ENCODE measurements around the gene KDF1. TPM values are rescaled to one million over a fixed set of nuclear protein-coding genes. Genes with fewer than 3 reads are reported as not detected.

KDF1 gene, protein sequence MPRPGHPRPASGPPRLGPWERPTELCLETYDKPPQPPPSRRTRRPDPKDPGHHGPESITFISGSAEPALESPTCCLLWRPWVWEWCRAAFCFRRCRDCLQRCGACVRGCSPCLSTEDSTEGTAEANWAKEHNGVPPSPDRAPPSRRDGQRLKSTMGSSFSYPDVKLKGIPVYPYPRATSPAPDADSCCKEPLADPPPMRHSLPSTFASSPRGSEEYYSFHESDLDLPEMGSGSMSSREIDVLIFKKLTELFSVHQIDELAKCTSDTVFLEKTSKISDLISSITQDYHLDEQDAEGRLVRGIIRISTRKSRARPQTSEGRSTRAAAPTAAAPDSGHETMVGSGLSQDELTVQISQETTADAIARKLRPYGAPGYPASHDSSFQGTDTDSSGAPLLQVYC
- 1.9 and 2.4 TPM in 2 replicates for total RNA-seq (2016; rRNA removed; fragmentation: Illumina TruSeq; extraction: Trizol)
- total RNA-seq (2016; cell fraction: cytosol; rRNA removed; fragmentation: Illumina TruSeq; extraction: Trizol; ENCODE audit: low read depth) = 0.61 and 1.1 TPM in 2 replicates
- 1.6 and 2.1 TPM in 2 replicates for total RNA-seq (2016; cell fraction: insoluble cytoplasmic fraction; rRNA removed; fragmentation: Illumina TruSeq; extraction: Trizol)
- total RNA-seq (2016; cell fraction: membrane; rRNA removed; fragmentation: Illumina TruSeq; extraction: Trizol) = 2.0 and 2.1 TPM in 2 replicates
- 0.75 and 1.1 TPM in 2 replicates for total RNA-seq (2016; cell fraction: nucleus; rRNA removed; fragmentation: Illumina TruSeq; extraction: Trizol)
- polyA plus RNA-seq (2011; rRNA removed) = 4.9 and 7.4 TPM in 2 replicates
- 4.3 and 6.8 TPM in 2 replicates for polyA plus RNA-seq (2011; cell fraction: cytosol; rRNA removed)
- 5.9 and 7.2 TPM in 2 replicates for polyA plus RNA-seq (2011; cell fraction: nucleus; rRNA removed)
- 4.8 and 6.0 TPM in 2 replicates for polyA plus RNA-seq (2012)
- 0.87 and 0.94 TPM in 2 replicates for polyA plus RNA-seq (2016; cell fraction: cytosol; fragmentation: Illumina TruSeq; extraction: Trizol; ENCODE audit: low read depth)
- polyA plus RNA-seq (2016; cell fraction: insoluble cytoplasmic fraction; fragmentation: Illumina TruSeq; extraction: Trizol; ENCODE audit: low read depth) = 2.0 and 2.7 TPM in 2 replicates
- 1.6 and 2.0 TPM in 2 replicates for polyA plus RNA-seq (2016; cell fraction: membrane; fragmentation: Illumina TruSeq; extraction: Trizol; ENCODE audit: low read depth)
- polyA plus RNA-seq (2016; cell fraction: nucleus; fragmentation: Illumina TruSeq; extraction: Trizol; ENCODE audit: insufficient read depth, low read depth) = 2.9 and 3.3 TPM in 2 replicates
- 12.8 TPM in 1 of 2 replicates, not detected in the other for polyA minus RNA-seq (2011; rRNA and poly(A)+ RNA removed; ENCODE audit: low replicate concordance)
- 4.2 and 4.4 TPM in 2 replicates for polyA minus RNA-seq (2011; cell fraction: cytosol; rRNA and poly(A)+ RNA removed)
- polyA minus RNA-seq (2011; cell fraction: nucleus; rRNA and poly(A)+ RNA removed) = 1.3 and 2.0 TPM in 2 replicates
- percentile 38 among the genes with signal in this experiment for Bru-seq, nascent RNA
- percentile 38 among the genes with signal in this experiment for BruChase-seq, experiment 1, labeled RNA remaining after a 6-hour chase
- percentile 35 among the genes with signal in this experiment for BruChase-seq, experiment 2, labeled RNA remaining after a 2-hour chase
- long read RNA-seq, experiment 1, partial matches to known transcripts = 1 of 9 reads
- long read RNA-seq, experiment 1, other reads (novel, unspliced or antisense) = 4 of 9 reads
- long read RNA-seq, experiment 2, partial matches to known transcripts = 1 of 11 reads
- long read RNA-seq, experiment 2, other reads (novel, unspliced or antisense) = 8 of 11 reads

DNA sequence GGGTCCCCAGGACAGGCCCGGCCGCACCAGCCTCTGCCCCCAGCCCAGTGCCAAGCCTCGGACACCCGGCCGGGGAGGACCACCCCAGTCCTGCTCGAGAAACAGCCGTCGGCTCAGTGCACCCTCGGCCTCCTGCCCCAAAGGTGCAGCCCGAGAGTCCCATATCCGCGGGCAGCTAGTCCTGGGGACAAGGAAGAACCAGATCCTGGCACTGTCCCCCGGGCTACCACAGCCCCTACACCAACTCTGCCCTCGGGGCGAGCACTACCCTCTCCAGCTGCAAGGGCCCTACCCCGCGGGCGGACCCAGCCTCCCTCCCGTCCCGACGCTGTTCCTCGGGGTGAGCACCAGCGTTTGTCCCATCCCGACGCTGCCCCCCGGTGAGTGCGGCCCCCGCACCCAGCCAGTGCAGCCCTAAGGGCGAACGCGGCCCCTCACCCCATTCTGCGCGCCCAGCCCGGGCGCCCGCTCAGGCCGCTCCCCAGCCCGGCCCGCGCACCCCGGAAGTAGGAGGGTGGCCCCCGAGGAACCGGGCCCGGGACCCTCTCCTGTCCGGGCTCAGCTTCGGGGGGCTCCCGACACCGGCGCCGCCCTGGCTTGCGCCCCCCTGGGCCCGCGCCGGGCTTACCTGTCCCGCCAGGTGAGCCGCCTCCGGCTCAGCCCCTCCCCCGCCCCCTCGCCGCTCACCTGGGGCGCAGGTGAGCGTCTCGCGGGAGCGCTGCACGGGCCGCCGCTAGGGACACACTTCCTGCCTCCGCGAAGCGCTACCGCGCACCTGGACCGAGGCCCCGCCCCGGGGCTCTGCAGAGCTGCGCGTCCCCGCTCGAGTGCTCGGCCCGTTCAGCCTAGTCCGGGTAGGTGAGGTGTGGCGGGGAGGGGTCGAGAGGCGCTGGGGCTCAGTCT lies at the start of gene KDF1:
KDF1 (minus strand) TSS at position 747 of the 903 bp plus-strand sequence. CDS start 8,088 bp downstream, outside the sequence.
- peaks cover 66% of the 10 kb centered on the region for H3K4me1 ChIP-seq (ENCODE audit: insufficient read depth, low read length)
- peak; percentile 76 for ATAC-seq
- peak within 1 kb of the TSS; percentile 6 for H3K27ac ChIP-seq (ENCODE audit: extremely low read length, insufficient read depth, low read length)
- ChIA-PET POLR2A (interaction anchor here (1.0 to 5.3 kb wide), 8 partner anchors 10 to 70 kb away, joined by 3 to 63 read pairs (median 6); partner anchors contain the start of genes GPATCH3, GPN2, NR0B2 and TRNP1), CTCF (ENCODE audit: low intra/inter-chr PET ratio, low total read pairs) (no interaction called here)
- peak within 1 kb of the TSS; percentile 82 to 93 (median 88) for H3K4me3 ChIP-seq (replicated peaks in 1 of 3; ENCODE audit: insufficient read depth in 1 of 3, low read depth in 2 of 3, low read length in 3 of 3)
- intact Hi-C loops (cut with micrococcal nuclease; ENCODE audit: unreplicated experiment) = loop anchor here (10.0 kb wide), 2 partner anchors 85 to 135 kb away; no protein-coding TSS in a partner anchor
- no peak within 1 kb of the TSS for H2AFZ ChIP-seq (ENCODE audit: low read length)
- no peaks in the 10 kb centered on the region for H3K9me3 ChIP-seq (ENCODE audit: low read length)
- 0% methylated on average over 2 of the region's 86 CpGs for WGBS (ENCODE audit: low lambda C conversion rate)
- in situ Hi-C loops (cut with HindIII; ENCODE audit: extremely low pct_ligation_motif_present, low pct_unique_long_range_greater_than_20kb) = loop anchor here (5.0 kb wide), 1 partner anchor 37 kb away; no protein-coding TSS in a partner anchor
- no peaks in the 10 kb centered on the region for H3K79me2 ChIP-seq (ENCODE audit: insufficient read depth, low read length)
- no peaks in the 10 kb centered on the region; a peak in 1 of 5 replicates for H3K27me3 ChIP-seq (ENCODE audit: control insufficient read depth in 1 of 2, insufficient read depth in 2 of 2, low read length in 2 of 2)
- DNase-seq (ENCODE audit: low spot score) = no peak
- H4K20me1 ChIP-seq (ENCODE audit: insufficient read depth, low read length) = no peaks in the 10 kb centered on the region
- FAIRE-seq = no peak
- peak within 1 kb of the TSS; percentile 76 for H3K4me2 ChIP-seq (ENCODE audit: low read depth, low read length)
- BruUV-seq (replicated peaks) = no TSS peak
- no peaks in the 10 kb centered on the region for H3K36me3 ChIP-seq (replicated peaks in 1 of 2; ENCODE audit: control insufficient read depth in 1 of 2, insufficient read depth in 2 of 2, low read length in 2 of 2)
- peak within 1 kb of the TSS; percentile 79 for H3K9ac ChIP-seq (ENCODE audit: insufficient read depth, low read depth, low read length)
- no peak for TF ChIP-seq PAX8 (CRISPR knock-in tag; IDR thresholded peaks at IDR 0.05; ENCODE audit: borderline replicate concordance)
- TF ChIP-seq JUN (CRISPR knock-in tag; IDR thresholded peaks at IDR 0.05) = no peak
- no peak for TF ChIP-seq NFE2L2 (IDR thresholded peaks at IDR 0.05; ENCODE audit: low read length)
- no peak for TF ChIP-seq ZNF782 (CRISPR knock-in tag; IDR thresholded peaks at IDR 0.05; ENCODE audit: borderline replicate concordance)
- no peak for TF ChIP-seq ZNF430 (CRISPR knock-in tag; IDR thresholded peaks at IDR 0.05)
- no peak for TF ChIP-seq TGIF2 (CRISPR knock-in tag; IDR thresholded peaks at IDR 0.05)
- TF ChIP-seq ATF7-NPFF (CRISPR knock-in tag; IDR thresholded peaks at IDR 0.05; ENCODE audit: low read depth) = peak; percentile 39; the same call in 1 of the 2 replicates
- no peak for TF ChIP-seq FOXK2 (IDR thresholded peaks at IDR 0.05)
- no peak for TF ChIP-seq ZNF33A (CRISPR knock-in tag; IDR thresholded peaks at IDR 0.05; ENCODE audit: borderline replicate concordance)
- TF ChIP-seq SOX13 (IDR thresholded peaks at IDR 0.05) = no peak
- TF ChIP-seq SOX13 (CRISPR knock-in tag; conservative IDR thresholded peaks at IDR 0.05 in 1 of 2, IDR thresholded peaks at IDR 0.05 in 1 of 2) = peak in 1 of 2 experiments; percentile 35; a peak in 1 of 4 replicates
- TF ChIP-seq, protein P1, sequence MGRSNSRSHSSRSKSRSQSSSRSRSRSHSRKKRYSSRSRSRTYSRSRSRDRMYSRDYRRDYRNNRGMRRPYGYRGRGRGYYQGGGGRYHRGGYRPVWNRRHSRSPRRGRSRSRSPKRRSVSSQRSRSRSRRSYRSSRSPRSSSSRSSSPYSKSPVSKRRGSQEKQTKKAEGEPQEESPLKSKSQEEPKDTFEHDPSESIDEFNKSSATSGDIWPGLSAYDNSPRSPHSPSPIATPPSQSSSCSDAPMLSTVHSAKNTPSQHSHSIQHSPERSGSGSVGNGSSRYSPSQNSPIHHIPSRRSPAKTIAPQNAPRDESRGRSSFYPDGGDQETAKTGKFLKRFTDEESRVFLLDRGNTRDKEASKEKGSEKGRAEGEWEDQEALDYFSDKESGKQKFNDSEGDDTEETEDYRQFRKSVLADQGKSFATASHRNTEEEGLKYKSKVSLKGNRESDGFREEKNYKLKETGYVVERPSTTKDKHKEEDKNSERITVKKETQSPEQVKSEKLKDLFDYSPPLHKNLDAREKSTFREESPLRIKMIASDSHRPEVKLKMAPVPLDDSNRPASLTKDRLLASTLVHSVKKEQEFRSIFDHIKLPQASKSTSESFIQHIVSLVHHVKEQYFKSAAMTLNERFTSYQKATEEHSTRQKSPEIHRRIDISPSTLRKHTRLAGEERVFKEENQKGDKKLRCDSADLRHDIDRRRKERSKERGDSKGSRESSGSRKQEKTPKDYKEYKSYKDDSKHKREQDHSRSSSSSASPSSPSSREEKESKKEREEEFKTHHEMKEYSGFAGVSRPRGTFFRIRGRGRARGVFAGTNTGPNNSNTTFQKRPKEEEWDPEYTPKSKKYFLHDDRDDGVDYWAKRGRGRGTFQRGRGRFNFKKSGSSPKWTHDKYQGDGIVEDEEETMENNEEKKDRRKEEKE (IDR thresholded peaks at IDR 0.05) = no peak
- TF ChIP-seq ZNF274 (CRISPR knock-in tag; IDR thresholded peaks at IDR 0.05) = peak; percentile 64
